ENCODE measurements around the gene FOXA2. TPM values are rescaled to one million over a fixed set of nuclear protein-coding genes. Genes with fewer than 3 reads are reported as not detected.

Gene FOXA2
- total and polyA plus RNA-seq, 2 of the 13 experiments (the other 11 are each of a cell fraction or from before 2014, with no cell fraction given), result 8.8 to 12.2 TPM

GRCh38 chr20:22583773-22584521 is 425 bp downstream of the FOXA2 start (continued):
- TF ChIP-seq SCMH1 (CRISPR knock-in tag; IDR thresholded peaks at IDR 0.05; ENCODE audit: borderline replicate concordance) (no peak), EP300 (IDR thresholded peaks at IDR 0.05; ENCODE audit: low read depth in 2 of 2, low read length in 2 of 2) (peak; percentile 27 to 65; a peak in 2 of 4 replicates), EP300 (CRISPR knock-in tag; IDR thresholded peaks at IDR 0.05; ENCODE audit: borderline replicate concordance) (0 out of 2 replicates have a peak, but pooled peaks have one; percentile 53), ZBTB33 (CRISPR knock-in tag; IDR thresholded peaks at IDR 0.05) (0 out of 2 replicates have a peak, but pooled peaks have one; percentile 8), IKZF4 (CRISPR knock-in tag; IDR thresholded peaks at IDR 0.05; ENCODE audit: borderline replicate concordance, low read depth, not compliant biosample characterization) (no peak), ETV6 (CRISPR knock-in tag; conservative IDR thresholded peaks at IDR 0.05) (no peak), NFATC3 (CRISPR knock-in tag; IDR thresholded peaks at IDR 0.05) (no peak; the same call in 1 of the 2 replicates), ZNF646 (CRISPR knock-in tag; IDR thresholded peaks at IDR 0.05) (no peak; the same call in 1 of the 2 replicates), ZKSCAN8 (CRISPR knock-in tag; IDR thresholded peaks at IDR 0.05; ENCODE audit: borderline replicate concordance) (no peak), ZNF513 (CRISPR knock-in tag; conservative IDR thresholded peaks at IDR 0.05) (no peak), CHD4 (IDR thresholded peaks at IDR 0.05; ENCODE audit: borderline replicate concordance, low read length) (no peak), PAWR (CRISPR knock-in tag; IDR thresholded peaks at IDR 0.05; ENCODE audit: borderline replicate concordance) (no peak), TERF1 (CRISPR knock-in tag; IDR thresholded peaks at IDR 0.05) (no peak), CAMTA2 (CRISPR knock-in tag; IDR thresholded peaks at IDR 0.05; ENCODE audit: borderline replicate concordance) (no peak), EEA1 (CRISPR knock-in tag; IDR thresholded peaks at IDR 0.05; ENCODE audit: borderline replicate concordance) (no peak), THYN1 (CRISPR knock-in tag; IDR thresholded peaks at IDR 0.05; ENCODE audit: borderline replicate concordance, low read depth) (0 out of 2 replicates have a peak, but pooled peaks have one; percentile 72)
